ENCODE measurements around the gene CLRN3.

The CLRN3 gene

DNA sequence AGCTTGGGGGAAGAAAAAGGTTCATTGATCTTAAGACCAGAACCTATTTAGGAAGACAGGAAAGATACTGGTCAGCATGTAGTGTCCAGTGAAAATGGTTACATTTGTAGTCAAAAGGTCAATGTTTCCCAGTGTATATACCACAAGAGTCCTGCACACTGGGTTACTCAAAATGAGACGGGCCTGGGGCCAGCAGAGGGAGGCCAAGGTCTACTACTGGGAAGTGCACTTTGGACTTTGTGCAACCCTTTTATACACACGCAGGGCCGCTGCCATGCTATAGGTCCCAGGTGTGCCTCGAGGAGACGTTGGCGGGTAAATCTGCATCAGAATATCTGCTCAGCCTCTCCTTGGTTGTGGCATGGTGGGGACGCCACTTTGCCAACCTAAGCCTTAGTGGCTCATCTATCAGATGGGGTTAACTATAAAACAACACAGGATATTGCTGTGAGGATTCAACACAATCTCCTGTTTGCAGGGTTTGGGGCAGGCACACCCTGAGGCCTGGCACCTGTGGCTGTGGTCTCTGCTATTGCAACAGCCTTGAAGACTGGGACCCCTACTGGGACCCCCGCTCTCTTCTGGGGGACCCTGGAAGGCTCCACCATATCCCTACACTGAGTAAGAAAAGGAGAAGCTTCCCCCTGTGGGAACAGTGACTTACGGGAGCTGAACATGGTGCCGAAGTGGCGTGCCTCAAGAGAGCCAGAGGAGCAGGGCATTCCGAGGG lies 19.7 kb downstream of the CLRN3 start:
- no peak for DNase-seq

DNA sequence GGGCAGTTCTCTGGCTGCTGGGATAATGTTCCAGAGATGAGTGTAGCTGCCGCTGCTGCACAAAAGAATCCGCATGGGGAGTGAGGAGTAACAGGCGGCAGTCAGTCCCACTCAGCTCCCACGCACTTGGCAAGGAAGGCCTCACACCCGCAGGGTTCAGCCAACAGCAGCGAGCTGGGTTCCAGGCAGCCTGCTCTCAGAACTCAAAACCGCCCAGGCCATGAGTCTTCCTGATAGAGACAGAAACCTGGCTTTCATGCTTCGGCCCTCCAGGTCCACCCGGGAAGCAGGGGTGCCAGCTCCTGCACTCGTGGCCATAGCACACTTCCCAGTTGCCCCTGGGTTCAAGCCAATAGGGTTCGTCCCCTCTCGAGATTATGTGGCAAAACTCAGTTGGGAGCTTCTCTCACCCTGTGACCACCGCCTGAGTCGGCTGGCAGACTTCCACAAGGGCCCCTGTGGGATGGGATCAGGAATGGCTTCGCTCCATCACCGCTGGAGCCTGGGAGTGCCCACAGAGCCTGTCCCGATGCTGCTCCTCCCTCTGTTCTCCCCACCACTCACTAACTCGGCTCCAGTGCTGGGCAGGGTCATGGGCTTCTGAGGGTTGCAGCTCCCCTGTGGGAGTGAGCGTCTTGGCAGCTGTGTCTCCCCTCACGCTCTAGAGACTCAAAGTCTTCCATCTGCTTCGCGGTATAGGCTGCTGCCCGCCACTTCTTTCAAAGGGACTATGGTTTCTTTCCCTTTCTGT lies 20.6 kb downstream of the CLRN3 start:
- DNase-seq: no peak

DNA sequence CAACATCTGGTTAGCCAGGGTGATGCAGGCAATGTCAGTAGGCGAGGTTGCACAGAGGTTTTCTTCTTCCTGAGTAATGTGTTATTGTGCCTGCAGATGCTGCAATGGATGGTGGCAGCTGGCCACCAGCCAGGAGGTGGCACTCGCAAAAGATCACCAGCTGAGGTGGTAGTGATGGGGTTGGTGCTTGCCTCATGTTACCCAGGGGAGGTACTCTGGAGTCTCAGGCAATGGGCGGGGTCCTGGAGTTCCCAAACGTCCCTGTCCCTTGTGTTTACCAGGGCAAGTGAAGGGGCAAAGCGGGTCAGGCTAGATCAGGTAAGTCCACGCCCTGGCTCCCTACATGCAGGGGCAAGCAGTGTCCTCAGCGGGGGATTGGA lies 21.1 kb downstream of the CLRN3 start:
- DNase-seq: no peak

DNA sequence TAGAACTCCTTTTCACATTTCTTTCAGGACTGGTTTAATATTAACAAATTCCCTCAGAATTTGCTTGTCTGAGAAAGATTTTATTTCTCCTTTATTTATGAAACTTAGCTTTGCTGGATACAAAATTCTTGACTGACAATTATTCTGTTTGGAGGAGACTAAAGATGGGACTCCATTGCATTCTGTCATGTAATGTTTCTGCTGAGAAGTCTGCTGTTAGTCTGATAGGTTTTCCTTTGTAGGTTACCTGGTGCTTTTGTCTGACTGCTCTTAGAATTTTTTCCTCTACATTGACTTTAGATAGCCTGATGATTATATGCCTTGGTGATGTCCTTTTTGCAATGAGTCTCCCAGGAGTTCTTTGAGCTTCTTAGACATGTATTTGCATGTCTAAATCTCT lies 23.4 kb downstream of the CLRN3 start:
- no peak for DNase-seq

DNA sequence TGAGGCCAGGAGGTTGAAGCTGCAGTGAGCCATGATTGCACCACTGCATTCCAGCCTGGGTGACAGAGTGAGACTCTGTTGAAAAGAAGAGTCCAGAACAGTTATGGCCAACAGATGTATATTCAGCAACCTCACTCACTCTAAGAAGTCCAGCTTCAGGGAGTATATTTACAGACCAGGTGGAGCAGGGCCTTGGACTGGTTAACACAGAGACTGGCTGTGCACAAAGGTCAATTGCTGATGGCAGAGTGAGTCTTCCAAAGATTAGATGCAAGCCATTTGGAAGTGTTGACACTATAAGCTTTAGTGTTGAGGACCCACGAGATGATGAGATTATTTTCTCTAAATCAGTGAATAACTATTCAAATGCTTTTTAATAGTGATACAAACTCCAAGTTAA lies 24.9 kb downstream of the CLRN3 start:
- no peak for DNase-seq

DNA sequence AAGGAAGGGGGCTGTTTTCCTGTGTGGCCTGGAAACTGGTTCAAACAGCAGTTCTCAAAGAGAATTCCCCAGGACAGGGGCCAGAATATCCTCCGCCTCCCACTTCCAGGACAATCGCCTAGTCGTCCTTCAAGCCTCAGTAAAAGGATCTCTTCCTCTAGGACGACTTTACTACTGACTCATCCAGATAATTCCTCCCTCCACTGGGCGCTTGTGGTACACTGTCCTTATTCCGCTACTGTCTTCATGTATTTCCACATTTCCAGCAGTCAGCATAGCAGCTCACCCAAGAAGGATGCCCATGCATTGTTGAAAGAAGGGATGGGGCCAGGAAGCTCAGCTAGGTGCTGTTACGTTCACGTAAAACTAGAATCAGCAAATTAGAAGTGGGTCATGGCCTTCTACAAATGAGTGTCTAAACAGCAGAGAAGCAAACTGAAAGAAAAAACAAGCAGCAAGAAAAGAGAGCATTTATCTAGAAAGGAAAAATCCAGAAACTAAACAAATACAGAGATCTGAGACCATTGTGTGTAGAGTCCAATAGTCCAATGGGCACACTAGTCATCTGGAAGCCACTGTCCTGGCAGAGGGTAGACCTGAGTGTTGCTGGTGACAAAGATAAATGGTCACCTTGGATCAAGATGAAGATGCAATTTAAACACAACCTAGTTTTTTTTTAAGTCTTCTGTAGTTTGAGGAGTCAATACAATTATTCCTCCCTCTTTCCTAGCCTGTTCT lies 26.3 kb downstream of the CLRN3 start:
- no peak for DNase-seq

DNA sequence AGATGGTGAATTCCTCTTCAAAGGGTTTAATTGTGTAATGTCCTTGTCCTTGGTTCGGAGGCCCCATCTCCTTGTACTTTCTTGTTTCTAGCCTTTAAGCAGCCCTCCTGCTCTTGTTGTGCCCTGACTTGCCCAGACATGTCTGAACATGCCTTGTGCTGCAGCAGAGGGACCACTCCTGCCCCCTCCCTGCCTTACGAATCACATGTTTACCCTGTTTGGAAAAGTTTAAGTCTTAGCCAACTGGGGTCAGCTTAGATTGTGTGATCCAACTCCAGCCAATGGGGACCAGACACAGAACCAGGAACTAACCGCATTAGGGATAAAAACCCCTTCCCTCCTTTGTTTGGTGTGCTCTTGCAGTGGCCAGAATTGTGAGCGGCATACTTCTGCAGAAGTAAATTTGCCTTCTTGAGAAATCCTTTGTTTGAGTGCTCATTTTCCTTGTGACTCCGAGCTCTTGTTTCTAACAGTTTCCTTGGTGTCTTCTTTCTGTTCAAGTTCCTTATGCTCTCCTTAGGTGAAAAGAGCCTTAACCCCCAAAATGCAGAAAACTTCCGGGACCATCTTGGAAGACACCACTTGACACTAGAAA lies 29.4 kb downstream of the CLRN3 start:
- no peak for DNase-seq

DNA sequence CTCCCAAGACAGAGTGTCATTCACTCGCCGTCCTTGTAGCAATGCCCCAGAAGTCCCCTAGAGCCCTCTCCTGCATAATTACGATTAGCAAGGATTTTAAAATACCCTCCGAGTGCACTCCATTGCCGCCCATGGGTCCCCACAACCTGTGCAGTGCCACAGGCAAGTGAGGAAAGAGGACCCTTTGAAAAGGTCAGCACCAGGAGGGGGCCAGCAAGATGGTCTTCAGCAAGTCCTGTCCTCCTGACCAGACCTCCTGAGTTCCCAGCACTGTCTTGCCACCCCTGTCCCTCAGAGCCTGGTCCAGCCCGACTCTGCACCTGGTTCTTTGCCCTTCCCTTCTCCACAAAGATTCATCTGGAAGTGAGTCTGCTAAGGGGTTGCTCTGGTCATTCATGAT lies 32.1 kb downstream of the CLRN3 start:
- no peak for DNase-seq

DNA sequence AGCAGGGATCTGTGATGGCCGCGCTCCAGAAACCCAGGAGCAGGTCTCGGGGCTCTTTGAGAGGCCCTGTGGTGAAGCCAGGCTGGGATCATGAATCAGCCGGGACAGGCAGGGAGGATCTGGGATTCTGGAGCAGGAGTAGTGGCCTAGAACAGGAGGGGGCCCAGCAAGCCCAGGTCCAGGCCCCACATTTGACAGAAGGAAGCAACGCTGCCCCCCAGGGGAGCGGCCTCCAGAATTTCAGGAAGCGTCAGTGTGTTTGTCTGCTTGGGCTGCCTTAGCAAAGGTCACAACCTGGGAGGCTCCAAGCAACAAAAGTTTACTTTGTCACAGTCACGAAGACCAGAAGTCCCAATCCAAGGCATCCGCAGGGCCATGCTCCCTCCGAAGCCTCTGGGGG lies 36.8 kb downstream of the CLRN3 start:
- no peak for DNase-seq

DNA sequence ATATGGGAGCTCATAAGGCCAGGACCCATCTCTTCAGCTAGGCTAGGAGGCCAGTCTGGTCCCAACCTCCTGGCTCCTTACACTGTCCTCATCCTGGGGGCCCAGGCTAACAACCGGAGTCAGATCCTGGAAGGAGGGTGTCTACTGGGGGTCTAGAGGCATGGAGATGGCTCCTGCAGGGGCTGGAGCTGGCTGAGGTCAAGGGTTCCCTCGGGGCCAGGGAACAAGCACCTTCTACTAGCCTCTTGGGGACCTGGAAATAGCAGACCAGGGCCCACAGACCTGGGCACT lies 37.2 kb downstream of the CLRN3 start:
- DNase-seq: no peak

DNA sequence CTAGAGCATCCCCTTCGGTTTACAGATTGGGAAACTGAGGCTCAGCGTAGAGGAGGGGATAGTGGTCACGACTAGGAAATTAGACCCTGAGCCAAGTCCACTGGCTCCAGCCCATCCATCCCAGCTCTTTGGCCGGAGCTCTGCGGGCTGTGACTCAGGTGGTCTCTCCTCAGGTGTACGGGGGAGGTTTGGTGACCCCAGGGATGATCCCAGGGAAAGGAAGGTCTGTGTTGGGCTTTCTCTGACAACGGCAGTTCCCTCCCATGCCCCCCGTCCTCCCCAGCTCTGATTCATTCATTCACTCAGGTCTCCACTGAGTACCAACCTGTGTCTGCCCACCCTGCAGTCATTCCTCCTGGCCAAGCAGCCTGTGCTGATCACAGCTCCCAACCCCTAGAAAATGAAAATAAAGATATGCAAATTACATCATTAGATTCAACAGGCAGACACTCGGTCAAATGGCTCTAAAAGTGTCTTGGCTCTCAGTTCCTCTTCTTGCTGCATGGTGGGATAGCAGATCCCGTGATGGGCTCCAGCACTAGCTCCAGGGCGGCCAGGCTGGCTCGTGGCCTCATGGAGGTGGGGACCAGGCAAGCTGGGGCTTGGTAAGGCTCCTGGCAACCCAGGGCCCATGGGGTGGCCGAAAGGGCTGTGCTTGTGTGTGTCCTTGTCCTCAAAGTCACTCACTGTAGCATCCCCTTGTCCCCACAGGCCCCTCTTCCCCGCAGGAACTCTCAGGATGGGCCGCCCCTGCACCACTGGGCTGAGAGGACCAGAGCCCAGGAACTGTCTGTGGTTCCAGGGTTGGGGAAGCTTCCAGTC lies 37.8 kb downstream of the CLRN3 start:
- no peak for DNase-seq

DNA sequence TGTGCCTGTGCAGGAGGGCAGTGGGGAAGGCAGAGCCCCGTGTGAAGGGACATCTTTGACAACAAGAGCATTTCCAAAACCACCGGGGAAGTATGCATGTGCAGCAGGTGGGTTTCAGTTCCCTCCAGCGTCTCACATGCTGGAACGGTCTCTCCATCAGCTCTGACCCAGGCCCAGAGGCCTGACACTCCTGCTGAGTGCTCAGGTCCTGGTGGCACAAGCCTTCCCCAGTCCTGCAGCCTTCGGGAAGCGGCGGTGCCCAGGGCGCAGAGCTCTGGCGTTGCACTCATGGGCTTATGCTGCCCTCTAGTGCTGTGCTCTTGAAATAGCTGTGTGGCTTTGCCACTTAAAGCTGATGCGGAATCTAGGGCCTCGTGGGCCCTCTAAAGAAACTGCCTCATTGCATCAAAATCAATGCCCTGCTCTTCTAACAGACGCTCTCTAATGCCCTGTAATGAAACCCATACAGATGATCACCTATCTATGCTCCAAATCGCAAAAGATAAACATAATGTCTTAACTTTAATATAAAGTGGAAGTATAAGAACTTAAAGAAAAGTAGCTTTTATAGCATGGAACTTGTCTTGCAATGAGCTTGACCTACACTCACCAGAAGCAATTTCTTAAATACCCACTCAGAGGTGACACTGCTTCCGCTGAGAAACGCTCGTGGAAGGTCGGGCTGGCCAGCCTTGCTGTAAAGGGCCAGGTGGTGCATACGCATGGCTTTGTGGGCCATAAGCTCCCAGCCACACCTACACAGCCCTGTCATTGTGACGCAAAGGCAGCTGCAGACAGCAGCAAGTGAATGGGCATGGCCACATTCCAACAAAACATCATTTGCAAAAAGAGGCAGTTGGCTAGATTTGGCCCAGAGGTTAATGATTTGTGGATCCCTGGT lies 38.6 kb downstream of the CLRN3 start:
- DNase-seq: peak; percentile 1

DNA sequence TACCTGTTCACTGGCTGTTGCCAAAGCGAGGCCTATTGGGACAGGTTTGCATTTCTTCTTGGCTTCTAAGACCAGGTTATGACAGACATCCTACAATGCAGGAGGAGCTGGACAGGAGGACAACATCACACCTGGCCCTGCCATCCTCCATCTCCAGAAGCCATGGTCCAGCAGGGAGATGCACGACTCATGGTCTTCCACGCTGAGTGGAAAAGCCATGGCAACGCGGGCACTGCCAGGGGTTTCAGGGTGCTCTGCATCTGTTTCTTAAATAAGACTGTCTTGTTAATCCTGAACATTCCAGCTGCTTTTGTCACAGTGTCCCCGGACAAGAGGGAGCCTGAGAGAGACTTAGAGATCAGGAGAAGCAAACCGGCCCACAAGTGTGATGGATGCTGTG lies 40.3 kb downstream of the CLRN3 start:
- no peak for DNase-seq

DNA sequence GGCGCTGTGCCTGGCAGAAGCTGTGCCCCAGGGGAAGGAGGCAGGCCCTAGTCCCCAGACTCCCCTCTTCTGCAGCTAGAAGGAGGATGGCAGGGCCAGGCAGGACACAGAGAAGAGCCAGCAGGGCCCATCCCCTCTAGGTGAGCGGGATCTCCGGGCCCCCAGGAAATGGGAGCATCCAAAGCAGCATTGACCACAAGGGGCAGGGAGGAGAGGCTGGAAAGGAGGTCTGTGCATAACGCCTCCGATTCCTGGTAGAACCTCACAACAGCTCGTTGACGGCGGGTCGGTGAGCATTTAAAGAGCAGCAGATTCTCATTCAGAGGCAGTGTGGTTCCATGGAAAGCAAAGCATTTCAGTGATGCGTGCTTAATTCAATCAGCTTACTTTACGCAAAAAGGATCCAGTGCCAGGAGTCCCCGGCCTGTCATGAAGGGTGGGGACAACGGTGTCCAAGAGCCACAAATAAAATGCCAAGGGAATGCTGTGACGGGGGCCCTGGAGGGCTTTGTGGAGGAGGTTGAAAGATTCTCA lies 41.0 kb downstream of the CLRN3 start:
- no peak for DNase-seq

DNA sequence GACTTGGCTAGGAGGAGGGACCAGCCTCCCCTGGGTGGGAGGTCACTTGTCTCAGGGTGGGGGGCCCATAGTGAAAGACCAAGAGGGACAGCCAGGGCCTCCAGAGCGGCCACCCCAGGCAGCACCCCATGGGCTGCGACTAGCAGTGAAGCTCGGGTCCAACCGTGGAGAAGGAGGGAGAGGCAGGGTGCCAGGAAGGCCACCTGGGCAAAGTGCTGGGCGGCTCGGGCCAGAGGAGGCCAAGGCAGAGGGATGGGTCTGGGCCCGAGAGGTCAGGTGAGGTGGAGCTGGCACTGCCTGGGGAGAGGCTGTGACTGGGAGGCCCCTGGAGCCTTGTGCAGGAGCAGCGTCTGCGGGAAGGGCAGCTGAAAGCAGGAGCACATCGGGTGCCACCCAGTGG lies 41.8 kb downstream of the CLRN3 start:
- no peak for DNase-seq

DNA sequence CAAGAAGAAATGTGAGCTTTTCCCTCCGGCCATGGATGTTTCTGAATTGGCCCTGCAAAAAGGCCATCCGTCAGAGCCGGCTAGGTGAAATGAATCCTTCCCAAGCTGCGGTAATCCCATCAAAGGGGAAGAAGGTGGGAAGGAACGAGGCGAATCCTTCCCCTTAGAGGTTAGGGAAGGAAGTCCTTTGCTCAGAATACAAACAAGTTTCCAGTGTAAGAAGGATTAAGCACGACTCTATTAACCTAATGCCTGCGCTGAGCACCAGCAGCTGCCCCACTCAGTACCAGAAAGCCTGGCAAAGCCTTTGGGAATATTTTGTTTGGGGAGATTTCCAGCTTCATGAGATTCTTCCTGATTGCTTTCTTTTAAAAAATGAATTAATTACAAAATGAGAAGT lies 42.8 kb downstream of the CLRN3 start:
- DNase-seq: no peak

DNA sequence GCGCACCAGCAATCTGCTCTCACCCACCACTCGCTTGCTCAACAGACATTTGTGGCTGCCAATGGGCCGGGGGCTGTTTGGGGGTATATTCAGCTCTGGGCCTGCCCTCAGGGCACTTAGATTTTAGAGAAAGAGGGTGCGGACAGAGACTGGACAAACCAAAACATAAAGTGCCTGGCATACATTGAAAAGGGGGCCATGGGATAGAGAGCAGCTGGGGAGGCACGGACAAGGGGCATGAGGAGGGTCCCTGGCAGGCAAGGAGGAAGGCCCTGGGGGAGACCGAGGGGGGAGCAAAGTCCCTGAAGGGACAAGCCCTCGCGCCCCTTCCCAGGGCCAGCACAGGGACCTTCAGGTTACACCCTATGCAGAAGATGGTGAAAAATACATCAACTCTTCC lies 43.5 kb downstream of the CLRN3 start:
- no peak for DNase-seq

DNA sequence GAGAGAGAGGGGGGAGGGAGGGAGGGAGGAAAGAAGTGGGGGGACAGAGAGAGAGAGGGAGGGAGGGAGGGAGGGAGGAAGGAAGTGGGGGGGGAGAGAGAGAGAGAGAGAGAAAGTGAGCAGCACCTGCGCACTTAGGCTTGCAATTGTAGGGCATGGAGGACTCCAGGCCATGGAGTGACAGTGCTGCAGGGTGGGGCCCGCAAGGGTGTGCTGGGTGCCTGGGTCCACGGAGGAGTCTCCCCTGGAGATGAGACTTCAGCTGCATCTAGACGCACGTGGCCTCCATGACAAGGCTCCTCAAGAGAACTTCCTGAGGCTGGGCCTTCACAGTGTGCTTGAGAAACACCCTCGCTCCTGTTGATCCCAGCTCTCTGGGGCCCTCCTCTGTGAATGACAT lies 44.5 kb downstream of the CLRN3 start:
- DNase-seq: no peak

DNA sequence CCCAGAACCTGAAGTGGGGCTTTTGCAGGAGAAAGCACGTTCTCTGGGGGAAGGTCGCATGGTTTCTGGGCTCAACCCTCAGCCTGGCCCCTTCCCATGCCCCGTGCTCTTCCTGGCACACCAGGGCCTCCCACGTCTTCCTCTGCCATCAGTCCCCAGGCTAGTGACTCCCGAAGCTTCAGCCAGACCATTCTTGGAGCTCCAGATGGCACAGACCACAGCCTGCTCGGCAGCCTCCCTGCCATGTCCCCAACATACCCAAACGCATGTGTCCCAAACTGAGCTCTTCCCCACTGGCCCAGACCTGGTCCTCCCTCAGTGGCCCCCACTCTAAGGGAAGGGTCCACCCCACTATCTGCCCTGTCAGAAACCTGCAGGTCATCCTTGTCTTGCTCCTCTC lies 47.0 kb downstream of the CLRN3 start:
- no peak for DNase-seq

DNA sequence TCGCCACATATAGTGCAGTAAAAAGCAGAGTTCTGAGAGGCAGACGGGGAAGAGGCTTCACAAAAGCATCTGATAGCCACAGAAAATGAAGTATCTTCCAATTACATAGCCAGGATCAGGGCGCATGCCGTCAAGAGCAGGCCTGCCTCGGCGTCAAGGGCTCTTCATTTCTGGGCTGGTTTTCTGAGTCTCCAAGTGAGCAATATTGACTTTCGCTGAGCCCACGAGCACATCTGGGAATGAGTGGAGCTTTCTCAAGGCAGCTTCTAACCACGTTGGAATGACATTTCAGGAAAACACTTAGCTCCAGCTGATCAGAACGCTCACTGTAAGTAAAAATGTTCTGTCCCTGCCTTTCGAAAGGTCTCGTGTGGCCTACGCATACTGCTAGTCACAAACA lies 51.9 kb downstream of the CLRN3 start:
- DNase-seq: no peak

DNA sequence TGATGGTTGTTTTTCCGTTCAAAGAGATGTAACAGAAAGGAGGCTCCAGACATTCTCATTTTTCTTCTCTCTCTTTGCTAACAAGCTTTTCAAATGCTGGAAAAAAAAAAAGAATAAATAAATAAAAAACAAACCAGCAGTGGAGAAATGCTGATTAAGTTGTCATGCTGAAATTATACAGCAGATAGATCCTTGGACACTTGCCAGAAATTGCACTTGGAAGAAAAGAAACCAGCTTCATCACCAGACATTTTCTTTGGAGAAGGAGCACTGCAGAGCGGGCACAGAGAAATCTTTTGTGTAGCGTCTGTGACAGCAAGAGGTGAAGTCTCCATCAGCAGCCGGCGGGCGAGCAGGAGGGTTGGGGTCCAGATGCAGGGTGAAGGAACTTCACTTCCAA lies 55.8 kb downstream of the CLRN3 start:
- no peak for DNase-seq

DNA sequence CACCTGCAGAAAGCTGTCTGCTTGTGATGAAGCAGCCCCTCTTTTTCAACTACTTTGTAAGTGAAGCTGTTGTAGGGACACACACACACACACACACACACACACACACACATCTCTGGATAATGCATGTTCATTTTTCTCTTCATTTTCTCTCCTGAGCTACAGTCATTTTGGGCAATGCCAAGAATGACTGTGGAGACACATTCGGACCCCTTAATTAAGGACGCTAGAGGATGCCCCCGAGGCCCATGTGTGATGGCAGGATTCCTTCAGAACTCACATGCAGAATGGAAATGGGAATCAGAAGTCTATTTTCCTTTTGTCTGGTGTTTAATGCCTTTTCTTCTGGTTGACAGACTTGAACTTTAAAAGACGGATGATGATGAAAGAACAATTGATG lies 56.6 kb downstream of the CLRN3 start:
- DNase-seq: no peak

Measured in SHP77 treated with DMSO at 0.1 percent for 48 hours (cell line).